Gastrocnemius medialis (tissue), 4 donors: ENCODE results near the gene PGS1.

Experiments
- POLR2A ChIP-seq, 2 donors: fragments of 450-650 bp; IDR thresholded peaks; one replicate each; pipeline ENCODE4 v1.6.1; 2017; ENCODE audit warnings: antibody characterized with exemption in 2 of 2, mild to moderate bottlenecking in 2 of 2, moderate library complexity in 2 of 2
- TF ChIP-seq, protein P1 (sequence below), 5 experiments: fragments of 450-650 bp in 3 of 5; fragments of 200-600 bp in 2 of 5; sonication (generic) in 2 of 5; IDR thresholded peaks in 4 of 5; conservative IDR thresholded peaks in 1 of 5; 1 replicate in 4 of 5; 2 replicates in 1 of 5; pipeline ENCODE4 v1.5.1; 2016 to 2019; ENCODE audit warnings: antibody characterized with exemption in 5 of 5, mild to moderate bottlenecking in 3 of 5, moderate library complexity in 3 of 5

- TF ChIP-seq POLR2A (IDR thresholded peaks at IDR 0.05) = no peak
- TF ChIP-seq, protein P1, sequence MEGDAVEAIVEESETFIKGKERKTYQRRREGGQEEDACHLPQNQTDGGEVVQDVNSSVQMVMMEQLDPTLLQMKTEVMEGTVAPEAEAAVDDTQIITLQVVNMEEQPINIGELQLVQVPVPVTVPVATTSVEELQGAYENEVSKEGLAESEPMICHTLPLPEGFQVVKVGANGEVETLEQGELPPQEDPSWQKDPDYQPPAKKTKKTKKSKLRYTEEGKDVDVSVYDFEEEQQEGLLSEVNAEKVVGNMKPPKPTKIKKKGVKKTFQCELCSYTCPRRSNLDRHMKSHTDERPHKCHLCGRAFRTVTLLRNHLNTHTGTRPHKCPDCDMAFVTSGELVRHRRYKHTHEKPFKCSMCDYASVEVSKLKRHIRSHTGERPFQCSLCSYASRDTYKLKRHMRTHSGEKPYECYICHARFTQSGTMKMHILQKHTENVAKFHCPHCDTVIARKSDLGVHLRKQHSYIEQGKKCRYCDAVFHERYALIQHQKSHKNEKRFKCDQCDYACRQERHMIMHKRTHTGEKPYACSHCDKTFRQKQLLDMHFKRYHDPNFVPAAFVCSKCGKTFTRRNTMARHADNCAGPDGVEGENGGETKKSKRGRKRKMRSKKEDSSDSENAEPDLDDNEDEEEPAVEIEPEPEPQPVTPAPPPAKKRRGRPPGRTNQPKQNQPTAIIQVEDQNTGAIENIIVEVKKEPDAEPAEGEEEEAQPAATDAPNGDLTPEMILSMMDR (IDR thresholded peaks at IDR 0.05 in 4 of 5, conservative IDR thresholded peaks at IDR 0.05 in 1 of 5) = no peak
Observed at GRCh38 chr17:78427140-78427539, 48.7 kb downstream of the PGS1 start.
